ENCODE results near the gene RNU2-63P.
"Not testable (repeated sequence)": the region's sequence is repeated elsewhere in the genome, so short reads cannot be mapped to it uniquely, and the experiment has no call there.

Gene RNU2-63P

GRCh38 chr2:87985902-87986301 lies 30.4 kb downstream of the RNU2-63P start:
- not testable (repeated sequence) for H3K27ac Mint-ChIP-seq

GRCh38 chr2:87981182-87981581 lies 35.2 kb downstream of the RNU2-63P start:
- not testable (repeated sequence) for H3K9me3 Mint-ChIP-seq; H3K4me3 Mint-ChIP-seq; H3K4me1 Mint-ChIP-seq; H3K27me3 Mint-ChIP-seq; DNase-seq (ENCODE audit: low spot score in 2 of 2); H3K36me3 Mint-ChIP-seq; H3K27ac Mint-ChIP-seq; ATAC-seq (ENCODE audit: low read depth)

More at GRCh38 chr2:87985902-87986301, 30.4 kb downstream of the RNU2-63P start:
- not testable (repeated sequence) for H3K4me1 Mint-ChIP-seq; DNase-seq (ENCODE audit: low spot score in 2 of 2); H3K9me3 Mint-ChIP-seq; H3K4me3 Mint-ChIP-seq; H3K36me3 Mint-ChIP-seq; H3K27me3 Mint-ChIP-seq; ATAC-seq (ENCODE audit: low read depth)

GRCh38 chr2:87972385-87972784 lies 44.0 kb downstream of the RNU2-63P start:
- not testable (repeated sequence) for H3K27me3 Mint-ChIP-seq; H3K36me3 Mint-ChIP-seq; H3K27ac Mint-ChIP-seq; H3K9me3 Mint-ChIP-seq; DNase-seq (ENCODE audit: low spot score in 2 of 2); H3K4me3 Mint-ChIP-seq; ATAC-seq (ENCODE audit: low read depth); H3K4me1 Mint-ChIP-seq

All from memory B cell (primary cell).